ENCODE results near the gene CENPF. TPM values are rescaled to one million over a fixed set of nuclear protein-coding genes. Genes with fewer than 3 reads are reported as not detected.

The CENPF gene
- polyA plus RNA-seq, 1 donor from 2014 or later: 5.4 TPM

GRCh38 chr1:214660190-214660589 is 57.2 kb downstream of the CENPF start:
- Histone ChIP-seq H3K36me3 (ENCODE audit: insufficient read depth, low read length) (no peaks in the 10 kb centered on the region), H3K9ac (ENCODE audit: low read length) (peak overlapping the region; percentile 1), H3K4me2 (ENCODE audit: low read length) (no peak overlapping the region), H3K27ac (ENCODE audit: low read length) (peak overlapping the region; percentile 50), H4K20me1 (ENCODE audit: insufficient read depth) (no peaks in the 10 kb centered on the region), H3K9me3 (ENCODE audit: low read length) (no peaks in the 10 kb centered on the region), H3K27me3 (ENCODE audit: insufficient read depth, low read depth, low read length) (no peaks in the 10 kb centered on the region), H3K79me2 (replicated peaks; ENCODE audit: insufficient read depth, low read length) (no peaks in the 10 kb centered on the region), H3K4me3 (ENCODE audit: low read length) (no peak overlapping the region), H3K9me2 (ENCODE audit: insufficient read depth, low read length) (no peaks in the 10 kb centered on the region), H3F3A (ENCODE audit: insufficient read depth, low read length, poor library complexity, severe bottlenecking) (no peaks in the 10 kb centered on the region), H2AFZ (ENCODE audit: low read depth, low read length) (no peak overlapping the region)
- TF ChIP-seq, protein P1, sequence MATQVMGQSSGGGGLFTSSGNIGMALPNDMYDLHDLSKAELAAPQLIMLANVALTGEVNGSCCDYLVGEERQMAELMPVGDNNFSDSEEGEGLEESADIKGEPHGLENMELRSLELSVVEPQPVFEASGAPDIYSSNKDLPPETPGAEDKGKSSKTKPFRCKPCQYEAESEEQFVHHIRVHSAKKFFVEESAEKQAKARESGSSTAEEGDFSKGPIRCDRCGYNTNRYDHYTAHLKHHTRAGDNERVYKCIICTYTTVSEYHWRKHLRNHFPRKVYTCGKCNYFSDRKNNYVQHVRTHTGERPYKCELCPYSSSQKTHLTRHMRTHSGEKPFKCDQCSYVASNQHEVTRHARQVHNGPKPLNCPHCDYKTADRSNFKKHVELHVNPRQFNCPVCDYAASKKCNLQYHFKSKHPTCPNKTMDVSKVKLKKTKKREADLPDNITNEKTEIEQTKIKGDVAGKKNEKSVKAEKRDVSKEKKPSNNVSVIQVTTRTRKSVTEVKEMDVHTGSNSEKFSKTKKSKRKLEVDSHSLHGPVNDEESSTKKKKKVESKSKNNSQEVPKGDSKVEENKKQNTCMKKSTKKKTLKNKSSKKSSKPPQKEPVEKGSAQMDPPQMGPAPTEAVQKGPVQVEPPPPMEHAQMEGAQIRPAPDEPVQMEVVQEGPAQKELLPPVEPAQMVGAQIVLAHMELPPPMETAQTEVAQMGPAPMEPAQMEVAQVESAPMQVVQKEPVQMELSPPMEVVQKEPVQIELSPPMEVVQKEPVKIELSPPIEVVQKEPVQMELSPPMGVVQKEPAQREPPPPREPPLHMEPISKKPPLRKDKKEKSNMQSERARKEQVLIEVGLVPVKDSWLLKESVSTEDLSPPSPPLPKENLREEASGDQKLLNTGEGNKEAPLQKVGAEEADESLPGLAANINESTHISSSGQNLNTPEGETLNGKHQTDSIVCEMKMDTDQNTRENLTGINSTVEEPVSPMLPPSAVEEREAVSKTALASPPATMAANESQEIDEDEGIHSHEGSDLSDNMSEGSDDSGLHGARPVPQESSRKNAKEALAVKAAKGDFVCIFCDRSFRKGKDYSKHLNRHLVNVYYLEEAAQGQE (IDR thresholded peaks at IDR 0.05; ENCODE audit: borderline replicate concordance): no peak
- TF ChIP-seq SMC3 (conservative IDR thresholded peaks at IDR 0.05; ENCODE audit: poor library complexity) (no peak), TAF1 (IDR thresholded peaks at IDR 0.05; ENCODE audit: low read depth) (no peak), POLR2AphosphoS5 (IDR thresholded peaks at IDR 0.05) (no peak), CTCF (IDR thresholded peaks at IDR 0.05; ENCODE audit: poor library complexity, severe bottlenecking) (no peak), EZH2 (IDR thresholded peaks at IDR 0.05; ENCODE audit: borderline replicate concordance, insufficient read depth, low read length, poor library complexity, severe bottlenecking) (no peak), MXI1 (conservative IDR thresholded peaks at IDR 0.05; ENCODE audit: poor library complexity, severe bottlenecking) (no peak), EP300 (conservative IDR thresholded peaks at IDR 0.05; ENCODE audit: poor library complexity, severe bottlenecking) (no peak), RAD21 (conservative IDR thresholded peaks at IDR 0.05) (no peak)

GRCh38 chr1:214660900-214661299 is 57.9 kb downstream of the CENPF start:
- Histone ChIP-seq H3K27ac (ENCODE audit: low read length) (peak overlapping the region; percentile 50), H3K36me3 (ENCODE audit: insufficient read depth, low read length) (no peaks in the 10 kb centered on the region), H2AFZ (ENCODE audit: low read depth, low read length) (no peak overlapping the region), H3K4me2 (ENCODE audit: low read length) (peak overlapping the region; percentile 32), H3K79me2 (replicated peaks; ENCODE audit: insufficient read depth, low read length) (no peaks in the 10 kb centered on the region), H3K4me3 (ENCODE audit: low read length) (peak overlapping the region; percentile 20), H3F3A (ENCODE audit: insufficient read depth, low read length, poor library complexity, severe bottlenecking) (no peaks in the 10 kb centered on the region), H3K9me2 (ENCODE audit: insufficient read depth, low read length) (no peaks in the 10 kb centered on the region), H4K20me1 (ENCODE audit: insufficient read depth) (no peaks in the 10 kb centered on the region), H3K9ac (ENCODE audit: low read length) (peak overlapping the region; percentile 1), H3K9me3 (ENCODE audit: low read length) (no peaks in the 10 kb centered on the region), H3K27me3 (ENCODE audit: insufficient read depth, low read depth, low read length) (no peaks in the 10 kb centered on the region)
- TF ChIP-seq RAD21 (conservative IDR thresholded peaks at IDR 0.05) (peak; percentile 93), SMC3 (conservative IDR thresholded peaks at IDR 0.05; ENCODE audit: poor library complexity) (peak; percentile 93), MXI1 (conservative IDR thresholded peaks at IDR 0.05; ENCODE audit: poor library complexity, severe bottlenecking) (peak; percentile 50), CTCF (IDR thresholded peaks at IDR 0.05; ENCODE audit: poor library complexity, severe bottlenecking) (peak; percentile 89), EZH2 (IDR thresholded peaks at IDR 0.05; ENCODE audit: borderline replicate concordance, insufficient read depth, low read length, poor library complexity, severe bottlenecking) (no peak), POLR2AphosphoS5 (IDR thresholded peaks at IDR 0.05) (peak; percentile 45), TAF1 (IDR thresholded peaks at IDR 0.05; ENCODE audit: low read depth) (no peak), EP300 (conservative IDR thresholded peaks at IDR 0.05; ENCODE audit: poor library complexity, severe bottlenecking) (peak; percentile 72)
- TF ChIP-seq, protein P1 (IDR thresholded peaks at IDR 0.05; ENCODE audit: borderline replicate concordance): peak; percentile 55

Data from neural cell (in vitro differentiated cells).